Thoracic aorta (tissue), 2 donors: ENCODE data around the gene OR10G4. TPM values are rescaled to one million over a fixed set of nuclear protein-coding genes. Genes with fewer than 3 reads are reported as not detected.
"Not testable (repeated sequence)": the region's sequence is repeated elsewhere in the genome, so short reads cannot be mapped to it uniquely, and the experiment has no call there.

ENCODE experiments used
- ATAC-seq: fragments of 150-250 bp; one replicate; pipeline ENCODE4 v1.8.0; 2017; ENCODE audit warnings: low read depth; ENCODE audit not compliant: insufficient number of reproducible peaks, low FRiP score
- DNase-seq: peaks from one replicate; pipeline ENCODE4 v3.0.0-alpha.2; 2020; ENCODE audit warnings: low spot score
- H3K27ac ChIP-seq, 2 donors: fragments of 200-600 bp; sonication (generic); 1 replicate in 1 of 2; 2 replicates in 1 of 2; pipeline ENCODE4 v1.5.1; 2016; ENCODE audit warnings: mild to moderate bottlenecking in 2 of 2, moderate library complexity in 2 of 2
- H3K27me3 ChIP-seq: fragments of 200-600 bp; sonication (generic); replicated peaks from 2 replicates; pipeline ENCODE4 v1.6.0; 2016; ENCODE audit warnings: mild to moderate bottlenecking; ENCODE audit not compliant: insufficient read depth
- H3K36me3 ChIP-seq: fragments of 200-600 bp; sonication (generic); one replicate; pipeline ENCODE4 v1.5.1; 2016
- H3K4me1 ChIP-seq, 2 donors: fragments of 200-600 bp; sonication (generic); 1 replicate in 1 of 2; 2 replicates in 1 of 2; pipeline versions ENCODE4 v1.5.1 to v1.6.0; 2016; ENCODE audit warnings: low read depth in 2 of 2, mild to moderate bottlenecking in 1 of 2; ENCODE audit not compliant: control insufficient read depth in 1 of 2
- H3K4me3 ChIP-seq: fragments of 200-600 bp; sonication (generic); 2 replicates; pipeline ENCODE4 v1.5.1; 2016; ENCODE audit warnings: mild to moderate bottlenecking
- H3K9me3 ChIP-seq: fragments of 200-600 bp; sonication (generic); 2 replicates; pipeline ENCODE4 v1.5.1; 2016
- total RNA-seq, 2 donors: library from RNA; depleted of rRNA; stranded (reverse); fragments of >200 nt; gene quantifications; one replicate each; pipeline versions ENCODE4 v1.1.0 to v1.2.3, GENCODE V29; 2016
- TF ChIP-seq, protein P1 (sequence below): fragments of 200-600 bp; sonication (generic); IDR thresholded peaks from one replicate; pipeline ENCODE4 v1.5.1; 2019; ENCODE audit warnings: antibody characterized with exemption

The OR10G4 gene
- total RNA-seq, 2 donors from 2014 or later: not detected

DNA sequence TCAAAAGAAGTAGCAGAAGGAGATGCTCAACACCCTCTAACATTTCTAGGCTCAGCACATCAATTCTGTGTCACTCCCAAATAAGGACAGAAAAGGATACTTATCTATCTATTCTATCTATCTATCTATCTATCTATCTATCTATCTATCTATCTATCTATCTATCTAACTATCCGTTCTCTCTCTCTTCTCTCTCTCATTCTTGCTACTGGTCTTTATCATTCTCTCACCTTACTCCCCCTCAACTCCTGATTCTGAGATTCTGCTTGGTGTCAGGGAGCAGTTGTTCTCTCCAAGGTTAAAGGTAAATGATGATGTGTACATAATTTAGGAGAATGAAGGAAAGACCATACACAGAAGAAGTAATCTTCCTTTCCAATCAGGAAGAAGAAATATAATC lies 17.7 kb upstream of the OR10G4 start, which contains the start of gene OR10G6:
OR10G6 (minus strand) TSS at position 43 of the 400 bp plus-strand sequence; CDS start at position 43, 0 bp downstream.
- Histone ChIP-seq H3K4me3 (no peak within 1 kb of the TSS), H3K36me3 (no peaks in the 10 kb centered on the region), H3K27ac (no peak within 1 kb of the TSS), H3K4me1 (no peaks in the 10 kb centered on the region), H3K27me3 (no peaks in the 10 kb centered on the region), H3K9me3 (no peaks in the 10 kb centered on the region)
- DNase-seq: no peak
- TF ChIP-seq, protein P1, sequence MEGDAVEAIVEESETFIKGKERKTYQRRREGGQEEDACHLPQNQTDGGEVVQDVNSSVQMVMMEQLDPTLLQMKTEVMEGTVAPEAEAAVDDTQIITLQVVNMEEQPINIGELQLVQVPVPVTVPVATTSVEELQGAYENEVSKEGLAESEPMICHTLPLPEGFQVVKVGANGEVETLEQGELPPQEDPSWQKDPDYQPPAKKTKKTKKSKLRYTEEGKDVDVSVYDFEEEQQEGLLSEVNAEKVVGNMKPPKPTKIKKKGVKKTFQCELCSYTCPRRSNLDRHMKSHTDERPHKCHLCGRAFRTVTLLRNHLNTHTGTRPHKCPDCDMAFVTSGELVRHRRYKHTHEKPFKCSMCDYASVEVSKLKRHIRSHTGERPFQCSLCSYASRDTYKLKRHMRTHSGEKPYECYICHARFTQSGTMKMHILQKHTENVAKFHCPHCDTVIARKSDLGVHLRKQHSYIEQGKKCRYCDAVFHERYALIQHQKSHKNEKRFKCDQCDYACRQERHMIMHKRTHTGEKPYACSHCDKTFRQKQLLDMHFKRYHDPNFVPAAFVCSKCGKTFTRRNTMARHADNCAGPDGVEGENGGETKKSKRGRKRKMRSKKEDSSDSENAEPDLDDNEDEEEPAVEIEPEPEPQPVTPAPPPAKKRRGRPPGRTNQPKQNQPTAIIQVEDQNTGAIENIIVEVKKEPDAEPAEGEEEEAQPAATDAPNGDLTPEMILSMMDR: no peak
- no peak for ATAC-seq

DNA sequence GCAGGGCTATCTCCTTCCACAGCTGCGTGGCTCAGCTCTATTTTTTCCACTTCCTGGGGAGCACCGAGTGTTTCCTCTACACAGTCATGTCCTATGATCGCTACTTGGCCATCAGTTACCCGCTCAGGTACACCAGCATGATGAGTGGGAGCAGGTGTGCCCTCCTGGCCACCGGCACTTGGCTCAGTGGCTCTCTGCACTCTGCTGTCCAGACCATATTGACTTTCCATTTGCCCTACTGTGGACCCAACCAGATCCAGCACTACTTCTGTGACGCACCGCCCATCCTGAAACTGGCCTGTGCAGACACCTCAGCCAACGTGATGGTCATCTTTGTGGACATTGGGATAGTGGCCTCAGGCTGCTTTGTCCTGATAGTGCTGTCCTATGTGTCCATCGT lies 3.0 kb downstream of the OR10G4 start:
- not testable (repeated sequence) for H3K9me3 ChIP-seq, H3K4me3 ChIP-seq, H3K27me3 ChIP-seq, ATAC-seq, H3K4me1 ChIP-seq, H3K36me3 ChIP-seq, DNase-seq, H3K27ac ChIP-seq

DNA sequence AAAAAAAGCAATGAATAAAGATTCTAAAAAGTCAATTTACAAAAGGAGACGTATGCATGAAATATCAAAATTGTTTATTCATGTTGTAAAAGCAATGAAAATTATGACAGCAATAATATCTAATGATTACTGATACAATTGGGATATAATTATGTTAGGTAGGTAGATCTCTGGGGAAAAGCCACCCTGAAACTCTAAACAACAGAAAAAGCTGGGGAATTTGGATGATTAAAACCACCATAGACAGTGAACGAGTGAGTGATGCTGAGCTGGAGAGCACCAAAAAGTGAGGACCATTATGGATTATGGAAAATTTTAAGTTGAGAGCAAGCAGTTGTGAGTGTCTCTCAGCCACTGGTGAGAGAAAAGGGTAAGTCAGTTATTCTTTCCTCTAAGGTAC lies 13.7 kb downstream of the OR10G4 start, which contains the start of gene OR10G8:
OR10G8 (plus strand) TSS at position 301 of the 400 bp plus-strand sequence. CDS start 2,825 bp downstream, outside the sequence.
- DNase-seq: no peak
- Histone ChIP-seq H3K9me3 (no peaks in the 10 kb centered on the region), H3K4me3 (no peak within 1 kb of the TSS), H3K36me3 (no peaks in the 10 kb centered on the region), H3K4me1 (no peaks in the 10 kb centered on the region), H3K27me3 (no peaks in the 10 kb centered on the region), H3K27ac (no peak within 1 kb of the TSS)
- no peak for ATAC-seq
- TF ChIP-seq, protein P1: no peak

DNA sequence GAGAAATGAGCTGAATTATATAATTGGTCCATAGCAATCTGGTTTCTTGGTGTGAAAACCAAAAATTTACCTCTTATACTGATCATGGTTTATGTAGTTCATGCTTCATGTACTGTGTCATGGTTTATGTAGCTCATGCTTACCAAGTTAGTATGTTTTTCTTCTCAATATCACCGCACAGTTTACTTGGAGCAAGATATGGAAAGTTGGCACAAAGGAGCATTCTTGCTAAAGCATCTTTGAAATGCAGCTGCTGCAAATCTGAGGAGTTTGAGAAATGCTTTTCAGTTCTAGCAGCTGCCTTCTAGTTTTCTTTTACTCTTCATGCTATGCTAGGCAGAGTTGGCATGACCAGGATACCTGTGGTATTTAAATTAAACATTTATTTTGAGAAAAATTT lies 23.9 kb downstream of the OR10G4 start:
- H3K9me3 ChIP-seq: no peaks in the 10 kb centered on the region
- TF ChIP-seq, protein P1: no peak

DNA sequence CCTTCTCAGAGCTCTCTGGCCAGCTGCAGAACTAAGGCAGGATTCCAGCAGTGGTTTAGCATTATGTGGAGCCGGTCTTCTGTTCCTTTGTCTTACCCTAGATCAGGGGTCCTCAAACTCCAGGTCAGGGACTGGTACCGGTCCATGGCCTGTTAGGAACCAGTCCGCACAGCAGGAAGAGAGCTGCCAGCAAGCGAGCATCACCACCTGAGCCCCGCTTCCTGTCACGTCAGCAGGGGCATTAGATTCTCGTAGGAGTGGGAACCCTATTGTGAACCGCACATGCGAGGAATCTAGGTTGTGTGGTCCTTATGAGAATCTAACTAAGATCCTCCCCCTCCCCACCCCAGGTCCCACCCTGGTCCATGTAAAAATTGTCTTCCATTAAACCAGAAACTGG lies 26.8 kb downstream of the OR10G4 start:
- TF ChIP-seq, protein P1: no peak
- ATAC-seq (no peak), DNase-seq (no peak)
- Histone ChIP-seq H3K36me3 (no peaks in the 10 kb centered on the region), H3K27ac (no peak overlapping the region), H3K4me3 (no peak overlapping the region), H3K4me1 (no peaks in the 10 kb centered on the region), H3K27me3 (no peaks in the 10 kb centered on the region), H3K9me3 (no peaks in the 10 kb centered on the region)

More for the DNA sequence above, 23.9 kb downstream of the OR10G4 start:
- no peak for ATAC-seq
- H3K4me1 ChIP-seq: no peaks in the 10 kb centered on the region
- no peaks in the 10 kb centered on the region for H3K27me3 ChIP-seq
- H3K36me3 ChIP-seq: no peaks in the 10 kb centered on the region
- no peak overlapping the region for H3K27ac ChIP-seq
- no peak for DNase-seq
- H3K4me3 ChIP-seq: no peak overlapping the region

DNA sequence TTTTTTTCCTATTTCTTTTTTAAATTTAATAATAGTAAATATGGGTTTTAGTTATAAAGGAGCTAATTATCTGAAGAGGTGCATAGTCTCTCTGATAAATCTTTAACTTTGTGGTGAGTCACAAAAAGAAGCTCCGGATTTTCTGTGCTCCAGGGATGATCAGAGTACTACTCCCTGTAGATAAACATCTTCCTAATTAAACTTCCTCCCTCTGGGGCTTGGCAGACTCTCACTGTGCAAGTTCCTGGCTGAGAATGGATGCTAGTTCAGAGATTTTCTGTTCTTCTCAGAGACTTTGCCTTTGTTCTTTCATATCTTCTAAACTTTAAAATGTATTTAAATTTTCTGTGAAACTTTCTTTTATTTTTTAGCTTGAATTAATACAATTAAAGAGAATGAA lies 28.5 kb downstream of the OR10G4 start, which contains the start of gene OR10G7:
OR10G7 (minus strand) TSS at position 72 of the 400 bp plus-strand sequence. CDS start 2,324 bp downstream, outside the sequence.
- Histone ChIP-seq H3K4me1 (no peaks in the 10 kb centered on the region), H3K4me3 (no peak within 1 kb of the TSS), H3K9me3 (no peaks in the 10 kb centered on the region), H3K36me3 (no peaks in the 10 kb centered on the region), H3K27me3 (no peaks in the 10 kb centered on the region), H3K27ac (no peak within 1 kb of the TSS)
- TF ChIP-seq, protein P1: no peak
- ATAC-seq (no peak), DNase-seq (no peak)
